Type B pancreatic cell (in vitro differentiated cells): ENCODE data around the gene HBG2. TPM values are rescaled to one million over a fixed set of nuclear protein-coding genes. Genes with fewer than 3 reads are reported as not detected.
A peak's percentile ranks its signal among the peaks of the same experiment; 100 is the strongest.

ENCODE experiments used
- DNase-seq: peaks from one replicate; pipeline ENCODE4 v3.0.0; 2021; ENCODE audit warnings: mixed read lengths; ENCODE audit not compliant: unreplicated experiment; ENCODE audit errors: extremely low spot score
- H3K27ac Mint-ChIP-seq: 2 replicates; pipeline ENCODE4 v1.8.0; 2021; ENCODE audit warnings: mild to moderate bottlenecking, mixed read lengths
- H3K27me3 Mint-ChIP-seq: 2 replicates; pipeline ENCODE4 v1.8.0; 2021; ENCODE audit warnings: mixed read lengths
- H3K36me3 Mint-ChIP-seq: 2 replicates; pipeline ENCODE4 v1.8.0; 2021; ENCODE audit warnings: mixed read lengths
- H3K4me1 Mint-ChIP-seq: one replicate; pipeline ENCODE4 v1.8.0; 2021; ENCODE audit warnings: mixed read lengths; ENCODE audit not compliant: unreplicated experiment
- H3K4me3 Mint-ChIP-seq: 2 replicates; pipeline ENCODE4 v1.8.0; 2021; ENCODE audit warnings: mild to moderate bottlenecking, mixed read lengths
- H3K9me3 Mint-ChIP-seq: 2 replicates; pipeline ENCODE4 v1.8.0; 2021; ENCODE audit warnings: mixed read lengths
- CTCF ChIP-seq: fragments of 200-600 bp; sonication (generic); conservative IDR thresholded peaks from 2 replicates; pipeline ENCODE4 v1.5.0; 2021; ENCODE audit warnings: antibody characterized with exemption, mild to moderate bottlenecking
- total RNA-seq: library from RNA; stranded (reverse); gene quantifications from 2 replicates; pipeline ENCODE4 v1.2.1, GENCODE V29; 2021; ENCODE audit warnings: low replicate concordance

Gene HBG2
- total RNA-seq, 1 donor from 2014 or later: not detected

- Mint-ChIP-seq H3K36me3 (no peaks in the 10 kb centered on the region), H3K27me3 (no peaks in the 10 kb centered on the region), H3K27ac (no peak overlapping the region), H3K4me1 (no peaks in the 10 kb centered on the region), H3K9me3 (no peaks in the 10 kb centered on the region), H3K4me3 (no peak overlapping the region)
- no peak for DNase-seq
- TF ChIP-seq CTCF: no peak
Measured at GRCh38 chr11:5210376-5210885, 44.1 kb downstream of the HBG2 start.

GRCh38 chr11:5204787-5205186 is 49.8 kb downstream of the HBG2 start:
- H3K9me3 Mint-ChIP-seq: no peaks in the 10 kb centered on the region
- peaks cover under 1% of the 10 kb centered on the region for H3K27me3 Mint-ChIP-seq
- DNase-seq: no peak
- no peaks in the 10 kb centered on the region for H3K36me3 Mint-ChIP-seq
- H3K27ac Mint-ChIP-seq: no peak overlapping the region
- TF ChIP-seq CTCF: peak; percentile 74
- H3K4me3 Mint-ChIP-seq: no peak overlapping the region
- no peaks in the 10 kb centered on the region for H3K4me1 Mint-ChIP-seq

GRCh38 chr11:5203366-5203765 is 51.2 kb downstream of the HBG2 start:
- no peak overlapping the region for H3K27ac Mint-ChIP-seq
- no peaks in the 10 kb centered on the region for H3K4me1 Mint-ChIP-seq
- H3K4me3 Mint-ChIP-seq: no peak overlapping the region
- H3K27me3 Mint-ChIP-seq: peaks cover 4% of the 10 kb centered on the region
- no peaks in the 10 kb centered on the region for H3K9me3 Mint-ChIP-seq
- H3K36me3 Mint-ChIP-seq: no peaks in the 10 kb centered on the region
- TF ChIP-seq CTCF: no peak
- DNase-seq: no peak

Other genes with a start within 250 kb of the HBG2 start
- gene OR52J3, start 208.3 kb downstream of the HBG2 start, total RNA-seq: not detected in 2 replicates
- gene OR52E2, start 195.2 kb downstream of the HBG2 start, total RNA-seq: not detected in 2 replicates
- not detected in 2 replicates for gene OR52E1, start 185.2 kb downstream of the HBG2 start, total RNA-seq
- gene OR52A5, start 116.4 kb downstream of the HBG2 start, total RNA-seq: not detected in 2 replicates
- not detected in 2 replicates for gene OR52A1, start 100.0 kb downstream of the HBG2 start, total RNA-seq
- gene OR51V1, start 54.1 kb downstream of the HBG2 start, total RNA-seq: not detected in 2 replicates
- gene HBB, start 27.7 kb downstream of the HBG2 start, total RNA-seq: not detected in 2 replicates
- 0.79 TPM in 1 of 2 replicates, not detected in the other for gene HBD, start 20.3 kb downstream of the HBG2 start, total RNA-seq
- not detected in 2 replicates for gene HBG1, start 4.9 kb downstream of the HBG2 start, total RNA-seq
- 1.3 TPM in 1 of 2 replicates, not detected in the other for gene HBE1, start 15.2 kb upstream of the HBG2 start, total RNA-seq
- not detected in 2 replicates for gene OR51B4, start 47.2 kb upstream of the HBG2 start, total RNA-seq
- gene OR51B2, start 69.5 kb upstream of the HBG2 start, total RNA-seq: not detected in 2 replicates
- gene OR51B5, start 88.7 kb upstream of the HBG2 start, total RNA-seq: not detected in 2 replicates
- not detected in 2 replicates for gene OR51B6, start 96.7 kb upstream of the HBG2 start, total RNA-seq
- gene OR51M1, start 129.0 kb upstream of the HBG2 start, total RNA-seq: not detected in 2 replicates
- not detected in 2 replicates for gene OR51Q1, start 167.3 kb upstream of the HBG2 start, total RNA-seq
- gene OR51I1, start 186.7 kb upstream of the HBG2 start, total RNA-seq: not detected in 2 replicates
- not detected in 2 replicates for gene OR51I2, start 194.5 kb upstream of the HBG2 start, total RNA-seq
- gene OR52D1, start 233.9 kb upstream of the HBG2 start, total RNA-seq: not detected in 2 replicates